Stromal cell of bone marrow (primary cell): ENCODE results near the gene LRP11.

Source experiments
- DNase-seq: peaks from one replicate; pipeline ENCODE4 v3.0.0-alpha.2; 2012; ENCODE audit warnings: low read depth

LRP11 gene

GRCh38 chr6:149782337-149782736, 81.8 kb downstream of the LRP11 start:
- no peak for DNase-seq

GRCh38 chr6:149781715-149782114, 82.4 kb downstream of the LRP11 start:
- DNase-seq = no peak

GRCh38 chr6:149779644-149779963, 84.6 kb downstream of the LRP11 start:
- no peak for DNase-seq

GRCh38 chr6:149777624-149778023, 86.5 kb downstream of the LRP11 start:
- DNase-seq = no peak

- DNase-seq = no peak
Measured at GRCh38 chr6:149771925-149772324, 92.2 kb downstream of the LRP11 start.

- DNase-seq = no peak
Measured at GRCh38 chr6:149771185-149771584, 93.0 kb downstream of the LRP11 start.

GRCh38 chr6:149769676-149770075, 94.5 kb downstream of the LRP11 start:
- no peak for DNase-seq
